ENCODE results near the gene IL11RA. TPM values are rescaled to one million over a fixed set of nuclear protein-coding genes. Genes with fewer than 3 reads are reported as not detected.

Gene IL11RA
- total and polyA plus RNA-seq, 2 donors (not counting 3 experiments of a cell fraction or from before 2014, with no cell fraction given) = 15.3 to 18.6 TPM

DNA sequence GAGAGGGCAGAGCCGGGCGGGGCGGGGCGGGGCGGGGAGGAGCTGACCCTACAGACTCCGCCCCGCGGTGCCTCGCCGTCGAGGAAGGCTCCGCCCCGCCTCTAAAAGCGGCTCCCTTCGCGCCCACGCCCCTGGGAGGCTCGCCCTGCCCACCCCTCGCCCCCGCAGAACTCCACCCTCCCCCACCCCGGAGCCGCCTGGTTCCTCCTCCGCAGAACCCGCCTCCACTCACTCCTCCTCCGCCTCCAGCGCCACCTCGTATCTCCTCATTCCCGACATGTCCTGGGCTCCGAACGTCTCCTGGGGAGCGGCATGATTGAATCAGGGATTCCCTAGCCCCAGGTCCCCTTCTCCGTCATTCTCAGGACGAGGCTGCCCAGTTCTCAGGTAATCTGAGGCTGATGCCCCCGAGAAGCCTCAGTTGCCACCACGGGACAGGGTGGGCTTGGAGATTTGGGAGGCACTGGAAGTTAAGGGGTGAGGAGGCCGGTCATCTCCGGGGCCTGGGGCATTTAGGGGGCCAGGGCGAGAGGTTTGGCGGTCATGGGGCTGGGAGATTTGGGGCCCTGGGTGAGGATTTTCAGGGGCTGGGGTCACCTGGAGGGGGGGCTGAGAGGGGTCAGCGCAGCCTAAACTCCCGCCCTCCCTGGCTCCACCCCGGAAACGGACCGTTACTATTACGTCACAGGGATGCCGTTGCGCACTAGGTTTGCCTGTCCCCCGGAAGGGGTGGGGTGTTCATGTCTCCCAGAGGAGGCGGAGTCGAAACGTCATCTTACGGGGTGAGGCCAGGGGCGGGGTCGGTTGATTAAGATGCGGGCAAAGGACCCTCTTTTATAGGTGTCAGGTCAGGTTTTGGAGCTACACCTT, 13.6 kb downstream of the IL11RA start:
- Histone ChIP-seq H3K4me1 (ENCODE audit: control insufficient read depth, extremely low read depth, insufficient read depth, low read length) (peaks cover 5% of the 10 kb centered on the region), H3K9me1 (replicated peaks; ENCODE audit: control insufficient read depth, extremely low read depth, insufficient read depth, low read length) (no peaks in the 10 kb centered on the region), H3K4me2 (ENCODE audit: insufficient read depth, low read length) (peak overlapping the region; percentile 74), H3K4me3 (replicated peaks in 1 of 3; ENCODE audit: insufficient read depth in 1 of 3, low read depth in 1 of 3, low read length in 3 of 3) (peak overlapping the region; percentile 49 to 69 (median 64)), H3K36me3 (ENCODE audit: control insufficient read depth in 2 of 2, extremely low read depth in 1 of 2, insufficient read depth in 2 of 2, low read length in 2 of 2) (no peaks in the 10 kb centered on the region), H2AFZ (ENCODE audit: low read depth, low read length) (peak overlapping the region; percentile 91), H3K27ac (ENCODE audit: insufficient read depth, low read depth, low read length) (peak overlapping the region; percentile 78), H4K20me1 (replicated peaks; ENCODE audit: control insufficient read depth, extremely low read depth, insufficient read depth, low read length) (no peaks in the 10 kb centered on the region), H3K79me2 (ENCODE audit: control insufficient read depth, insufficient read depth, low read length) (no peaks in the 10 kb centered on the region), H3K9me3 (replicated peaks; ENCODE audit: control insufficient read depth, insufficient read depth, low read length) (no peaks in the 10 kb centered on the region), H3K27me3 (ENCODE audit: control insufficient read depth in 2 of 2, insufficient read depth in 2 of 2, low read length in 2 of 2) (no peaks in the 10 kb centered on the region), H3K9ac (replicated peaks; ENCODE audit: extremely low read depth, insufficient read depth, low read length) (peak overlapping the region; percentile 76)
- FAIRE-seq = peak; percentile 94
- TF ChIP-seq MAX (IDR thresholded peaks at IDR 0.05; ENCODE audit: insufficient read depth, insufficient read length) (no peak), GATA2 (IDR thresholded peaks at IDR 0.05; ENCODE audit: insufficient read depth, insufficient read length, low read depth, low read length) (no peak), JUN (IDR thresholded peaks at IDR 0.05; ENCODE audit: borderline replicate concordance, insufficient read depth, insufficient read length, low read depth) (no peak), EZH2 (IDR thresholded peaks at IDR 0.05; ENCODE audit: borderline replicate concordance, low read depth, low read length, severe bottlenecking) (no peak), FOS (IDR thresholded peaks at IDR 0.05; ENCODE audit: borderline replicate concordance, insufficient read depth, low read length) (no peak), POLR2A (IDR thresholded peaks at IDR 0.05; ENCODE audit: low read depth, low read length) (peak; percentile 71), CTCF (IDR thresholded peaks at IDR 0.05; ENCODE audit: extremely low read depth in 1 of 2, insufficient read depth in 1 of 2, low read depth in 1 of 2, low read length in 2 of 2) (no peak), POLR2AphosphoS5 (IDR thresholded peaks at IDR 0.05; ENCODE audit: insufficient read depth, low read depth, low read length) (peak; percentile 32), MYC (IDR thresholded peaks at IDR 0.05; ENCODE audit: low read depth, low read length) (no peak)
- BruUV-seq (replicated peaks) = TSS peak; percentile 70
- POLR2A ChIA-PET = interaction anchor here (0.5 to 1.2 kb wide), 3 partner anchors 18 to 387 kb away, joined by 3 to 7 read pairs (median 3); partner anchors contain the start of genes GALT and SIGMAR1
- intact Hi-C loops (cut with micrococcal nuclease) (loop anchor here (1.0 to 2.0 kb wide), 4 partner anchors 10 to 53 kb away; partner anchors contain the start of genes IL11RA, RPP25L and SIGMAR1), dilution Hi-C loops (cut with MboI; ENCODE audit: extremely low pct_ligation_motif_present, low sequenced_read_pairs) (no loop called here)
- CTCF ChIA-PET = interaction anchor here (0.7 to 2.3 kb wide), 13 partner anchors 9 to 234 kb away, joined by 3 to 15 read pairs (median 6); partner anchors contain the start of genes GALT, IL11RA, RPP25L and SIGMAR1
- DNase-seq (ENCODE audit: low read depth, low spot score) = peak; percentile 79
